ENCODE data around the gene AIG1. TPM values are rescaled to one million over a fixed set of nuclear protein-coding genes. Genes with fewer than 3 reads are reported as not detected.

AIG1 gene
- total and polyA plus RNA-seq, 2 experiments from 2014 or later = 92.8 to 102 TPM

DNA sequence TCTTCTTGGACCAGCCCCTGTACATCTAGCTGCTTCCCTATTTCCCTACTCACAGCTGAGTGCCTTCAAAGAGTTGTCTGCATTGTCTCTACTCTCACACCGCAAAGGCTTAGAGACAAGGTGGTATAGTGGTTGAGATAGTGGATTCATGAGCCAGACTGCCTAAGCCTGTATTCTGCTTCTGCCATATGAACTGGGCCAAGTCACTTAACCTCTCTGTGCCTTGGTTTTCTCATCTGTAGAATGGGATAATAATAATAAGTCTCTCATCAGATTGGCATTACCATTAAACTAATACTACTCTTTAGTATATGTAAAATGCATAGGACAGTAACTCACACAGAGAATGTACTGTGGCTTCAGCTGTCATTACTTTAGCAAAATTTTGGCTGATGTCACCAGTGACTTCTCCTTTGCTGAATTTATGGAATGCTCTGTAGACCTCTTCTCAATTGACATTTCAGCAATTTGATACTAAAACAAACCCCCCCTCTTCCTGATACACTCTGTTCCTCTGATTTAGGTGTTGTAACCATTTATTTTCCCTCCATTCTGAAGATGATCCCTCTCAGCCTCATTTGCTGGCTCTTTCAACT, 233.7 kb downstream of the AIG1 start:
- H3K4me1 ChIP-seq (ENCODE audit: insufficient read depth) = no peaks in the 10 kb centered on the region
- H3K9me3 ChIP-seq (ENCODE audit: low read depth) = no peaks in the 10 kb centered on the region
- no peaks in the 10 kb centered on the region for H3K79me2 ChIP-seq
- H4K20me1 ChIP-seq (ENCODE audit: insufficient read depth, poor library complexity, severe bottlenecking) = no peaks in the 10 kb centered on the region
- TF ChIP-seq EZH2phosphoT487 (IDR thresholded peaks at IDR 0.05; ENCODE audit: low read depth, severe bottlenecking, unreplicated experiment) (no peak), EZH2 (IDR thresholded peaks at IDR 0.05; ENCODE audit: borderline replicate concordance) (no peak)
- TF ChIP-seq, protein P1, sequence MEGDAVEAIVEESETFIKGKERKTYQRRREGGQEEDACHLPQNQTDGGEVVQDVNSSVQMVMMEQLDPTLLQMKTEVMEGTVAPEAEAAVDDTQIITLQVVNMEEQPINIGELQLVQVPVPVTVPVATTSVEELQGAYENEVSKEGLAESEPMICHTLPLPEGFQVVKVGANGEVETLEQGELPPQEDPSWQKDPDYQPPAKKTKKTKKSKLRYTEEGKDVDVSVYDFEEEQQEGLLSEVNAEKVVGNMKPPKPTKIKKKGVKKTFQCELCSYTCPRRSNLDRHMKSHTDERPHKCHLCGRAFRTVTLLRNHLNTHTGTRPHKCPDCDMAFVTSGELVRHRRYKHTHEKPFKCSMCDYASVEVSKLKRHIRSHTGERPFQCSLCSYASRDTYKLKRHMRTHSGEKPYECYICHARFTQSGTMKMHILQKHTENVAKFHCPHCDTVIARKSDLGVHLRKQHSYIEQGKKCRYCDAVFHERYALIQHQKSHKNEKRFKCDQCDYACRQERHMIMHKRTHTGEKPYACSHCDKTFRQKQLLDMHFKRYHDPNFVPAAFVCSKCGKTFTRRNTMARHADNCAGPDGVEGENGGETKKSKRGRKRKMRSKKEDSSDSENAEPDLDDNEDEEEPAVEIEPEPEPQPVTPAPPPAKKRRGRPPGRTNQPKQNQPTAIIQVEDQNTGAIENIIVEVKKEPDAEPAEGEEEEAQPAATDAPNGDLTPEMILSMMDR (IDR thresholded peaks at IDR 0.05; ENCODE audit: poor library complexity) = no peak
- WGBS (ENCODE audit: low lambda C conversion rate, missing lambda C conversion rate) = 86% methylated on average over 1 of the region's 1 CpG
- H3K27me3 ChIP-seq = no peaks in the 10 kb centered on the region
- H2AFZ ChIP-seq = no peak overlapping the region
- H3K9me2 ChIP-seq (replicated peaks; ENCODE audit: insufficient read depth) = no peaks in the 10 kb centered on the region
- DNase-seq (ENCODE audit: low spot score) = no peak
- H3K36me3 ChIP-seq (replicated peaks; ENCODE audit: insufficient read depth, low read depth) = no peaks in the 10 kb centered on the region
- no peak overlapping the region for H3K4me2 ChIP-seq
- H3K27ac ChIP-seq = no peak overlapping the region
- no peak overlapping the region for H3K4me3 ChIP-seq

DNA sequence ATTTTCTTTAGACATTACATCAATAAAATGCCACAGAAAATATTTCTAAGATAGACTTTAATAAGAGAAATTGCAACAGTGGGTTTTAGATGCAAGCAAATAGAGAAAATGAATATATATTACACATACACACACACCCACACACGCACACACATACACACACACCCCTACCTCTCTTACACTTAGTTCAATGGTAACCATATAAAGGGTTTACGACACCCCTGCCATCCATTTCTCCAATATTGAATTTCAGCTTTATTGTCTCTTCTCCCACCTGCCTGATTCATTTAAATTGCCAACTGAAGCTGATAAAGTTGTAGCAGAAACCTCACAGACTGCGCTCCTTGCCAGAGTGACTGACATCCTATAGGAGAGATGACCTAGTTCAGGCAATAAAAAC, 235.2 kb downstream of the AIG1 start:
- Histone ChIP-seq H3K4me2 (no peak overlapping the region), H3K36me3 (replicated peaks; ENCODE audit: insufficient read depth, low read depth) (no peaks in the 10 kb centered on the region), H3K4me3 (no peak overlapping the region), H2AFZ (no peak overlapping the region), H3K79me2 (no peaks in the 10 kb centered on the region), H3K4me1 (ENCODE audit: insufficient read depth) (no peaks in the 10 kb centered on the region), H3K27me3 (no peaks in the 10 kb centered on the region), H3K27ac (no peak overlapping the region), H3K9me3 (ENCODE audit: low read depth) (no peaks in the 10 kb centered on the region), H4K20me1 (ENCODE audit: insufficient read depth, poor library complexity, severe bottlenecking) (no peaks in the 10 kb centered on the region), H3K9me2 (replicated peaks; ENCODE audit: insufficient read depth) (no peaks in the 10 kb centered on the region)
- TF ChIP-seq, protein P1 (IDR thresholded peaks at IDR 0.05; ENCODE audit: poor library complexity) = no peak
- TF ChIP-seq EZH2phosphoT487 (IDR thresholded peaks at IDR 0.05; ENCODE audit: low read depth, severe bottlenecking, unreplicated experiment) (no peak), EZH2 (IDR thresholded peaks at IDR 0.05; ENCODE audit: borderline replicate concordance) (no peak)
- 88% methylated on average over 3 of the region's 3 CpGs for WGBS (ENCODE audit: low lambda C conversion rate, missing lambda C conversion rate)
- DNase-seq (ENCODE audit: low spot score) = no peak

DNA sequence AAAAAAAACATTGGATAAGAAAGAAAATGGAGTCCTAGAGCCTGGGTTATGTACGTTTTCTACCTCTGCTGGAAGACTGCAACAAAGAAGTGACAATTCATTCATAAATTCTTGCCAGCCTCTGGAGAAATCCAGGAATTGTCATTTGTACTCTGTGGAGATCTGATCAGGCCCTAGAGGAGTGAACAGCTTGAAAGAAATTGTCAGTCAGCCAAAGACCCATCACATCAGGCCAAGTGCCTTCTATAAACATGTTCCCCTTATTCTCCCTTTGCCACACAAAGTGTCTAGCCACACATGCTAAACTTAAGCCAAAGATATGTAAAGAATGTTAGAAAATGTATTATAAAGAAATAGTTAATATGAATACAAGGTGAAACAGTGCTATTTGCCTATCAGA, 237.4 kb downstream of the AIG1 start:
- no peaks in the 10 kb centered on the region for H3K9me2 ChIP-seq (replicated peaks; ENCODE audit: insufficient read depth)
- H3K4me2 ChIP-seq = no peak overlapping the region
- TF ChIP-seq, protein P1 (IDR thresholded peaks at IDR 0.05; ENCODE audit: poor library complexity) = no peak
- TF ChIP-seq EZH2phosphoT487 (IDR thresholded peaks at IDR 0.05; ENCODE audit: low read depth, severe bottlenecking, unreplicated experiment) = no peak
- no peak for TF ChIP-seq EZH2 (IDR thresholded peaks at IDR 0.05; ENCODE audit: borderline replicate concordance)
- no peak overlapping the region for H2AFZ ChIP-seq
- no peaks in the 10 kb centered on the region for H4K20me1 ChIP-seq (ENCODE audit: insufficient read depth, poor library complexity, severe bottlenecking)
- 88% methylated on average over 1 of the region's 1 CpG for WGBS (ENCODE audit: low lambda C conversion rate, missing lambda C conversion rate)
- no peak for DNase-seq (ENCODE audit: low spot score)
- no peaks in the 10 kb centered on the region for H3K27me3 ChIP-seq
- H3K9me3 ChIP-seq (ENCODE audit: low read depth) = no peaks in the 10 kb centered on the region
- H3K4me3 ChIP-seq = no peak overlapping the region
- H3K27ac ChIP-seq = no peak overlapping the region
- H3K4me1 ChIP-seq (ENCODE audit: insufficient read depth) = no peaks in the 10 kb centered on the region
- no peaks in the 10 kb centered on the region for H3K79me2 ChIP-seq
- no peaks in the 10 kb centered on the region for H3K36me3 ChIP-seq (replicated peaks; ENCODE audit: insufficient read depth, low read depth)

All from hepatocyte (in vitro differentiated cells).